Activated T-cell treated with anti-CD3 and anti-CD28 coated beads, Interleukin-2, amount 50 U/mL, for 72 hours (primary cell): ENCODE measurements around the gene ENPP4. TPM values are rescaled to one million over a fixed set of nuclear protein-coding genes. Genes with fewer than 3 reads are reported as not detected.
"Not testable (repeated sequence)": the region's sequence is repeated elsewhere in the genome, so short reads cannot be mapped to it uniquely, and the experiment has no call there.

ENCODE experiments used
- ATAC-seq, 2 donors: fragments of 150-1000 bp; cut with Tn5 transposase; replicated peaks in 1 of 2; 2 replicates each; pipeline ENCODE4 v1.10.0; 2021; ENCODE audit warnings: moderate library complexity in 2 of 2, mild to moderate bottlenecking in 1 of 2
- DNase-seq, 2 donors: peaks; one replicate each; pipeline ENCODE4 v3.0.0; 2021 to 2022; ENCODE audit warnings: mixed read lengths in 1 of 2
- H3K27ac Mint-ChIP-seq: one replicate; pipeline ENCODE4 v1.8.0; 2022; ENCODE audit warnings: mild to moderate bottlenecking, moderate library complexity, mixed read lengths
- H3K27me3 Mint-ChIP-seq: one replicate; pipeline ENCODE4 v1.8.0; 2022; ENCODE audit warnings: low read depth, mixed read lengths
- H3K36me3 Mint-ChIP-seq, 2 donors: one replicate each; pipeline ENCODE4 v1.8.0; 2022; ENCODE audit warnings: mixed read lengths in 2 of 2, mild to moderate bottlenecking in 1 of 2; ENCODE audit not compliant: insufficient read depth in 2 of 2
- H3K4me1 Mint-ChIP-seq: one replicate; pipeline ENCODE4 v1.8.0; 2022; ENCODE audit warnings: low read depth, mixed read lengths
- H3K4me3 Mint-ChIP-seq, 2 donors: one replicate each; pipeline ENCODE4 v1.8.0; 2022; ENCODE audit warnings: mild to moderate bottlenecking in 2 of 2, mixed read lengths in 2 of 2, moderate library complexity in 2 of 2
- H3K9me3 Mint-ChIP-seq, 2 donors: one replicate each; pipeline ENCODE4 v1.8.0; 2022; ENCODE audit warnings: mixed read lengths in 2 of 2
- total RNA-seq, 2 donors: library from RNA; stranded (reverse); gene quantifications; one replicate each; pipeline ENCODE4 v1.2.3, GENCODE V29; 2022

Gene ENPP4
- 1 to 10 TPM; 5.8 to 6.9 TPM for total RNA-seq

- H3K9me3 Mint-ChIP-seq = no peaks in the 10 kb centered on the region
- H3K4me1 Mint-ChIP-seq = peaks cover 25% of the 10 kb centered on the region
- H3K4me3 Mint-ChIP-seq = peak within 1 kb of the TSS; percentile 95 to 97
- H3K36me3 Mint-ChIP-seq = peaks cover 0 to 5% of the 10 kb centered on the region in 2 donors
- peak; percentile 100 for ATAC-seq
- H3K27ac Mint-ChIP-seq = peak within 1 kb of the TSS; percentile 68
- no peaks in the 10 kb centered on the region for H3K27me3 Mint-ChIP-seq
- peak; percentile 91 to 93 for DNase-seq
Measured at GRCh38 chr6:46129629-46130511, at the start of gene ENPP4. Gene ENPP4, plus strand, starts transcription at chr6:46129989. Its CDS starts 9,595 bp downstream, at chr6:46139584.

- Mint-ChIP-seq H3K4me3 (no peak overlapping the region), H3K27me3 (peaks cover 12% of the 10 kb centered on the region), H3K4me1 (peaks cover 10% of the 10 kb centered on the region), H3K9me3 (no peaks in the 10 kb centered on the region), H3K27ac (no peak overlapping the region), H3K36me3 (no peaks in the 10 kb centered on the region)
- no peak for ATAC-seq
- DNase-seq = no peak
Measured at GRCh38 chr6:46080111-46080510, 49.7 kb upstream of the ENPP4 start.

- not testable (repeated sequence) for H3K27ac Mint-ChIP-seq, ATAC-seq, H3K36me3 Mint-ChIP-seq, DNase-seq, H3K4me3 Mint-ChIP-seq, H3K4me1 Mint-ChIP-seq, H3K9me3 Mint-ChIP-seq
- H3K27me3 Mint-ChIP-seq = peaks cover 19% of the 10 kb centered on the region
Measured at GRCh38 chr6:46085688-46086087, 44.1 kb upstream of the ENPP4 start.

- H3K9me3 Mint-ChIP-seq = peaks cover 5 to 6% of the 10 kb centered on the region in 2 donors
- H3K27me3 Mint-ChIP-seq = peaks cover 38% of the 10 kb centered on the region
- H3K27ac Mint-ChIP-seq = no peak overlapping the region
- peaks cover 2 to 3% of the 10 kb centered on the region in 2 donors for H3K36me3 Mint-ChIP-seq
- peak; percentile 55 to 62 for DNase-seq
- peaks cover 7% of the 10 kb centered on the region for H3K4me1 Mint-ChIP-seq
- no peak overlapping the region for H3K4me3 Mint-ChIP-seq
- peak; percentile 49 to 59 for ATAC-seq
Measured at GRCh38 chr6:46090115-46091079, 39.4 kb upstream of the ENPP4 start.

GRCh38 chr6:46091080-46091478 lies 38.7 kb upstream of the ENPP4 start:
- DNase-seq (no peak), ATAC-seq (no peak)
- H3K4me3 Mint-ChIP-seq = no peak overlapping the region
- no peak overlapping the region for H3K27ac Mint-ChIP-seq
- peaks cover 7% of the 10 kb centered on the region for H3K4me1 Mint-ChIP-seq
- peaks cover 2 to 7% of the 10 kb centered on the region in 2 donors for H3K36me3 Mint-ChIP-seq
- peaks cover 38% of the 10 kb centered on the region for H3K27me3 Mint-ChIP-seq
- H3K9me3 Mint-ChIP-seq = peaks cover 11% of the 10 kb centered on the region in 2 donors

GRCh38 chr6:46095251-46095650 lies 34.5 kb upstream of the ENPP4 start:
- no peak for ATAC-seq
- Mint-ChIP-seq H3K9me3 (peaks cover 11% of the 10 kb centered on the region in 2 donors), H3K36me3 (peaks cover 2 to 7% of the 10 kb centered on the region in 2 donors), H3K27ac (no peak overlapping the region), H3K4me1 (peaks cover 7% of the 10 kb centered on the region), H3K4me3 (no peak overlapping the region), H3K27me3 (peaks cover 26% of the 10 kb centered on the region)
- DNase-seq = no peak

- DNase-seq = no peak
- Mint-ChIP-seq H3K27ac (no peak overlapping the region), H3K4me3 (no peak overlapping the region), H3K27me3 (peaks cover 13% of the 10 kb centered on the region), H3K9me3 (peaks cover 11% of the 10 kb centered on the region in 2 donors), H3K4me1 (peaks cover 4% of the 10 kb centered on the region), H3K36me3 (peaks cover 2 to 7% of the 10 kb centered on the region in 2 donors)
- ATAC-seq = no peak
Measured at GRCh38 chr6:46097366-46097765, 32.4 kb upstream of the ENPP4 start.

- Mint-ChIP-seq H3K27me3 (no peaks in the 10 kb centered on the region), H3K9me3 (peaks cover 11% of the 10 kb centered on the region in 2 donors), H3K4me3 (no peak overlapping the region), H3K27ac (no peak overlapping the region), H3K36me3 (peaks cover 2 to 7% of the 10 kb centered on the region in 2 donors), H3K4me1 (peaks cover 8% of the 10 kb centered on the region)
- no peak for DNase-seq
- no peak for ATAC-seq
Measured at GRCh38 chr6:46098678-46099077, 31.1 kb upstream of the ENPP4 start.

GRCh38 chr6:46099952-46100351 lies 29.8 kb upstream of the ENPP4 start:
- DNase-seq (no peak), ATAC-seq (no peak)
- H3K4me3 Mint-ChIP-seq = no peak overlapping the region

GRCh38 chr6:46102123-46102522 lies 27.7 kb upstream of the ENPP4 start:
- Mint-ChIP-seq H3K4me3 (no peak overlapping the region), H3K9me3 (no peaks in the 10 kb centered on the region), H3K27ac (no peak overlapping the region), H3K27me3 (no peaks in the 10 kb centered on the region), H3K36me3 (no peaks in the 10 kb centered on the region), H3K4me1 (peaks cover 22% of the 10 kb centered on the region)
- no peak for ATAC-seq
- no peak for DNase-seq

More at GRCh38 chr6:46099952-46100351, 29.8 kb upstream of the ENPP4 start:
- H3K9me3 Mint-ChIP-seq = peaks cover 9% of the 10 kb centered on the region in 2 donors
- H3K36me3 Mint-ChIP-seq = peaks cover 0 to 7% of the 10 kb centered on the region in 2 donors
- no peaks in the 10 kb centered on the region for H3K27me3 Mint-ChIP-seq
- H3K27ac Mint-ChIP-seq = no peak overlapping the region
- peaks cover 11% of the 10 kb centered on the region for H3K4me1 Mint-ChIP-seq

GRCh38 chr6:46103441-46104115 lies 26.2 kb upstream of the ENPP4 start:
- DNase-seq (no peak), ATAC-seq (no peak)
- H3K9me3 Mint-ChIP-seq = peaks cover 0 to 2% of the 10 kb centered on the region in 2 donors
- no peaks in the 10 kb centered on the region for H3K36me3 Mint-ChIP-seq
- no peak overlapping the region for H3K27ac Mint-ChIP-seq
- H3K27me3 Mint-ChIP-seq = no peaks in the 10 kb centered on the region
- H3K4me1 Mint-ChIP-seq = peaks cover 22% of the 10 kb centered on the region
- no peak overlapping the region for H3K4me3 Mint-ChIP-seq

GRCh38 chr6:46104209-46104608 lies 25.6 kb upstream of the ENPP4 start:
- Mint-ChIP-seq H3K9me3 (peaks cover 0 to 2% of the 10 kb centered on the region in 2 donors), H3K27me3 (no peaks in the 10 kb centered on the region), H3K36me3 (no peaks in the 10 kb centered on the region), H3K27ac (no peak overlapping the region), H3K4me3 (no peak overlapping the region), H3K4me1 (peaks cover 22% of the 10 kb centered on the region)
- no peak for ATAC-seq
- DNase-seq = no peak
